GM11168 (cell line): ENCODE measurements around the gene SAMD8.
"Not testable (repeated sequence)": the region's sequence is repeated elsewhere in the genome, so short reads cannot be mapped to it uniquely, and the experiment has no call there.

ENCODE experiments used
- in situ Hi-C: fragments of 300-500 bp; cut with MboI; formaldehyde crosslinking; loops from one replicate; pipeline ENCODE4 v1.12.0; 2022; ENCODE audit warnings: low sequenced_read_pairs; ENCODE audit not compliant: unreplicated experiment

Gene SAMD8

DNA sequence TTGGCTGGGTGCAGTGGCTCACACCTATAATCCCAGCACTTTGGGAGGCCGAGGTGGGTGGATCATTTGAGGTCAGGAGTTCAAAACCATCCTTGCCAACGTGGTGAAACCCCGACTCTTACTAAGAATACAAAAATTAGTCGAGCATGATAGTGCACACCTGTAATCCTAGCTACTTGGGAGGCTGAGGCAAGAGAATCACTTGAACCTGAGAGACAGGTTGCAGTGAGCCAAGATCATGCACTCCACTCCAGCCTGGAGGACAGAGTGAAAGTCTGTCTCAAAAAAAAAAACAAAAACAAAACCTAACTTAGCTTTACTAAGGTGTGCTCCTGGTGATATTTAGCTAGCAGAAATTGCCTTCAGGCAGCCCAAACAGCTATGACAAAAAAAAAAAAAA is 74.9 kb downstream of the SAMD8 start:
- in situ Hi-C loops = no loop called here

DNA sequence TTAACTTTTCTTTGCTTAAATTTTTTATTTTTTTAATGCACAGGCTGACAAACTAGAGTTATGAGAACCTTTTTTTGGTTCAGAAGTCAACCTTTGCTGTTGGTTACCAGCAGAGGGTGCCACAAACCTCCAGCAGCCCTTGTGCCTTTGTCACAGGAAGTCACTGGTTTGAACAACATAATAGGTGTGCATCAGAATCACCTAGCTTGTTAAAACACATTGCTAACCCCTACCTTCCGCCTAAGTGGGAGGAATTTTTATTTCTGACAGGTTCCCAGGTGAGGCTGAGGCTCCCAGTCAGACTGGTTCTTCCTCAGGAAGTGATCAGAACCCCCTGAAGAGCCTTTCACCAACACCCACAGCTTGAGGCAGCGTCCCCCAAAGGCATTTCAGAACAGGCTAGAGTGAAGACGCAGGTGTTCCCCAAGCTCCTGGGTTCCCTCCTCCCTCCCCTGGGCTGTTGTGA is 76.5 kb downstream of the SAMD8 start:
- in situ Hi-C loops = no loop called here

DNA sequence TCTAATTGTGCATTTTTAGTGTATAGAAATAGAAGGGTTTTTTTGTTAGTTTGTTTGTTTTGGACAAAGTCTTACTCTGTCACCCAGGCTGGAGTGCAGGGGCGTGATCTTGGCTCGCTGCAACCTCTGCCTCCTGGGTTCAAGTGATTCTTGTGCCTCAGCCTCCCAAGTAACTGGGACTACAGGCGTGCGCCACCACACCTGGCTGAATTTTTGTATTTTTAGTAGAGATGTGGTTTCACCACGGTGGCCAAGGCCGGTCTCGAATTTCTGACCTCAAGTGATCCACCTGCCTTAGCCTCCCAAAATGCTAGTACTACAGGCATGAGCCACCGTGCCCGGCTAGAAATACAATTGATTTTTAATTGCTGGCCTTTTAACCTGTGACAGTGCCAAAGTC is 77.1 kb downstream of the SAMD8 start:
- in situ Hi-C loops = not testable (repeated sequence)

DNA sequence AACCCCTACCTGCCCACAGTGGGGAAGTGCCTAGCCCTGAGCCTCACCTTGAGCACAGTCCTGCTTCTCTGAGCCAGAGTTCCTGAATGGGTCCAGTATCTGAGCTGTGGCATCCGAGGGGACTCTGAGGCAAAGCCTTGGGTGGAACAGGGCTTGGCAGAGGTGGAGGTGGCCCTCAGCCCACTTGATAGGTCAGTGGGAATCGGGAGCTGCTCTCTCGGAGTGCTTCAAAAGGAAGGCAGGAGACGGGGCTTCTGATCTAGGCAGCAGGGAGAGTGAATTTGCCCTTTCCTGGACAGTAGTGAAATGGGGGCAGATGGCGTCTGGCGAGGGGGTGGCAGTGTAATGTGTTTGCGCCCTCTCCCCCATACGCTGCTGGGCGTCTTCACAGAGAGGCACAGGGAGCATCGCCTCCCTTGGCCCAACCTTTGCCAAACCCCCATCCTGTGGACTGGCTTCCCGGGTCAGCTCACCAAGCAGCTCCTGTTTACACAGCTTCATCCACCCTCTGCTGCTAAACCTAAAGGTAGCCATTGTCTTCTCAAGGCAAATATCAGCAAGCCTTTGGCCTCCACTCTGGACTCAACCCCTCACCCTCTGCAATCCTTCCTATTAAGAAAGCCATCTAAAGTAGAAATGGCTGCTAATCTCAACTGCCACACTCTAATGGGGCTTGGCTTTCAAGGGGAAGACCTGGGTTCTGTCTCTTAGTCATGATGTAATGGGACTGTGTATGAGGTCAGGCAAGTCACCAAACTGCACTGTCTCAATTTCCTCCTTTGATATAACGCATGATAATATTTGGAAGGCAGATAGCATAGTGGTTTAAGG is 78.0 kb downstream of the SAMD8 start:
- in situ Hi-C loops = no loop called here

DNA sequence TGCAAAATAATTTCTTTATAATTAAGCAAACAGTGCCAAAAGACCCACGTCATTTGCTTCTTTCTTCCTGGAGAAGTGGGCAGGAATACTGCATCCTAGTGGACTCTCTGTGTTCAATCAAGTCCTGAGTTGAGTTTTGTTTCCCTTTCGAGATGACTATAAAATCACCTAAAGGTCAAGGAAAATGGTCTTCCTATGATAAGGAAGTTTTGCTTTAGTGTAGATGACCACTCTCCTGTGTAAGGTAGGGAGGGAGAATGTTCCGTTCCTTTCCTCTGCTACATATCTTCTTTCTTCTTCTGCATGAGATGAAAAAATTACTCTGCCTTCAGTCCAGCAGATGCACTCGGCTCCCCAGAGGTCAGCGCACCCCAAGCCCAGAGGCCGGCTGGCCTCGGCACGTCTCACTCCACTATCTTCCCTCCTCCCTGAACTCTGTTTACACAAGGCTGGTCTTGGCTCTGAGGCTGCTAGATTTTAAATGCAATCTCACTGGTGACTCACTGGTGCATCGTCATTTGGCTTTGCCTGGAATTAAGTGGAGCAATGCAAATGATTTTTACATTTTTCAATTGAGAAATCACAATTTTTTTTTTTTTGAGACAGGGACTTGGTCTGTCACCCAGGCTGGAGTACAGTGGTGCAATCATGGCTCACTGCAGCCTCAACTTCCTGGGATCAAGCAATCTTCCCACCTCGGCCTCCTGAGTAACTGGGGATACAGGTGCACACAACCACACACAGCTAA is 80.5 kb downstream of the SAMD8 start:
- in situ Hi-C loops = no loop called here

DNA sequence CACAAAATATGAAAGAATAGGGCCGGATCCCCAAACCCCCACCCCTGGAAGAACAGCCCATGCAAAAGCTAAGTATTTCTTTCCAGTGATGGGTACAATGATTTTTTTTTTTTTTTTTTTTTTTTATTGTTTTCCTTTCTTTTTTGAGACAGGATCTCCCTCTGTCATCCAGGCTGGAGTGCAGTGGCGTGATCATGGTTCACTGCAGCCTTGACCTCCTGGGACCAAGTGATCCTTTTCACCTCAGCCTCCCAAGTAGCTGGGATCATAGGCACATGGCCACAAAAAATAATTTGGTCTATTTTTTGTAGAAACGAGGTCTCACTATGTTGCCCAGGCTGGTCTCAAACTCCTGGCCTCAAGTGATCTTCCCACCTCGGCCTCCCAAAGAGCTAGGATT is 83.2 kb downstream of the SAMD8 start:
- in situ Hi-C loops = not testable (repeated sequence)

DNA sequence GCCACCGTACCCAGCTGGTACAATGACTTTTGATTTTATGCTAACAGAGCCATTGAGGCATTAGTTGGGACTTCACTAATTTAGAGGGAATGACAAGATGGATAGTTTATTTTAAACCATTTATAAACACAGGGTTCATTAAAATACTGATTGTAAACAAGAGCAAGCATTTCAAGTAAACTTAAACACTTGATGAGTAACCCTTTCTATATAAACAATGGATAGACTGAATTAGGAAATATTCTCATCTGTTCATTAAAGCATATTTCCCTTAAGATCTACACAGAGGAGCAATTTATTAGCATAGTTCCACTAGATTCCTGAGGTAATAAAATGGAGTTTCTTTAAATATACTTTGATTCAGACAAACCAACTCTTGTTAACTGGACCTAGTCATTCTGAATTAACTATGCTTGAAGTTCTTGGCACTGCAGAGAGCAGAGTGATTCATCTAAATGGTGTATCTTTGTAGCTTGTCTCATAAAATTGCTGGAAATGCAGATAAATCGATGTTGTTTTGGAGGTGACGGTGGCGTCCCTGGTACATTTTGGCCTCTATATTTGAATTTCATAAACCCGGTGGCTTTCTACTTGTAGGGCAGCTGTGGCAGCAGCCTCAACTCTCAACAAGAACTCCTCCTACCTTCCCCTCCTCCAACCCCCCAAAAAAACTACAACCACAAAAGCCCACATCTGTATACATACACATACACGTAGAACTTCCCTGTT is 83.7 kb downstream of the SAMD8 start:
- in situ Hi-C loops = no loop called here

DNA sequence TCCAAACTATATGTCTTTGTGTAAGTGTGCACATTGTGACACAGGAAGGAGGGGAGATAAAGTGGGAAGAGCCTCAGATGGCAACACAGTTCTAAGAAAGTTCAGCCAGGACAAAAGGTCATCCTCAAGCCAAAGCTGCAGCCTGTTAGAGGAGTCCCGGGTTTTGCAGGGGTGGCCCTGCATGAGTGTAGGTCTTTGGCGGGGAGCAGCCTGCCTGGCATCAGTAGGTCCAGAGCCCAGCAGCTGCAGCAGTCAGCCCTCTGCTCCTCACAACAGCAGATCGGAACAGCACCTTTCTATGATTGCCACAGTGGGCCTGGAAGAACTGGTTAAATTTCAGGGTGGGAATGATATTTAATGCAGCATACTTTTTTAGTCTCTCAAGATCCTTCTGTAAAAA is 85.6 kb downstream of the SAMD8 start:
- in situ Hi-C loops = no loop called here

DNA sequence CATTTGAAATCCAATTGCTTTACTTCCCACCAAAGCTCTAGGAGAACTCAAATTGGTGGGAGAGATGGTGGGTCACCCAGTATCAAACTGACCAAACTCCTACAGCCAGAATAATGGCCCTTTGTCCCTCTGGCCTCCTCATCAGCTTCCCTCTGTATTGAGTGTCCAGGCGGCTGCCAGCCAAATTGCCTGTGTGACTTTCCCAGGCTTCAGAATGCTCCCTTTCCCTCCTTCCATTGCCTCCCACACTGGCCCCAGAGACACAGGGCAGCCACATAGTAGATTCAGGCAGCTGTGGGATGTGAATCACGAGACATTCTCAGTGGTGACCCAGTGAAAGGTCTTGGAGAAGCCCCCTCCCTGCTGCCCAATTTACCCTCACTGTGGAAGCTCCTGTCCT is 86.5 kb downstream of the SAMD8 start:
- in situ Hi-C loops = no loop called here

DNA sequence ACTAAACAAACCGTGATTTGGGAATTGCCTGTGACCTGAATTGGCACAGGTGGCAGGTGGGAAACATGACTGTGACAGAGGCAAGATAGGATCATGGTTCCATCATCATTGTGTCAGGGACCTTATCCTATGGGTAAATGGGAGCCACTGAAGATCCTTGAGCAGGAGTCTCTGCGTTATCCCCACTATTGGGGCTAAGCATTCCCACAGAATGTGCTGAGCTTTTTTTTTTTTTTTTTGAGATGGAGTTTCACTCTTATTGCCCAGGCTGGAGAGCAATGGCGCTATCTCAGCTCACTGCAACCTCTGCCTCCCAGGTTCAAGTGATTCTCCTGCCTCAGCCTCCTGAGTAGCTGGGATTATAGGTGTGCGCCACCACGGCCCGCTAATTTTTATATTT is 88.5 kb downstream of the SAMD8 start:
- in situ Hi-C loops = not testable (repeated sequence)

DNA sequence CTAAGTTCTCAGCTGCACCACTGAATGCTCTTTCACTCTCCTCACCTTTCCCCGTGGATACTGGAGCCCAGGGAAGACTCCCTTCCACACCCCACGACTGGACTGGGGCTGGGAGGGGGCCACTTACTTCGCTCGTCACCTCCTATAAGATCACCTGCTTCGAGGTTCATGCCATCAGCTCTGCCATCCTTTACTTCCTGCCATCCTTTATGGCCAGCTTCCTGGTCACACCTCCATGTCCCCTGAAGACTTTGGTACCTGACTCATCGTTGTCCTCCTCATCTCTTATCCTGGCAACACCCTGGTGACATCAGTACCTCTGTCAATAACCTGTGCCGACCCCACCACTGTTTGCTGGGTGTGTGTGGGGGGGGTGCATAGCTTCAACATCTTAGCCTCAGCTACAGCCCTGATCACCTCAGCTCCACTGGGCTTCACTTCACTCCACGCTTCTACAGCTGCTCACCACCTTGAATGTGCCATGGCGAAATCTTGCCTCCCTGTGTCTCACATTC is 90.4 kb downstream of the SAMD8 start:
- in situ Hi-C loops = no loop called here

DNA sequence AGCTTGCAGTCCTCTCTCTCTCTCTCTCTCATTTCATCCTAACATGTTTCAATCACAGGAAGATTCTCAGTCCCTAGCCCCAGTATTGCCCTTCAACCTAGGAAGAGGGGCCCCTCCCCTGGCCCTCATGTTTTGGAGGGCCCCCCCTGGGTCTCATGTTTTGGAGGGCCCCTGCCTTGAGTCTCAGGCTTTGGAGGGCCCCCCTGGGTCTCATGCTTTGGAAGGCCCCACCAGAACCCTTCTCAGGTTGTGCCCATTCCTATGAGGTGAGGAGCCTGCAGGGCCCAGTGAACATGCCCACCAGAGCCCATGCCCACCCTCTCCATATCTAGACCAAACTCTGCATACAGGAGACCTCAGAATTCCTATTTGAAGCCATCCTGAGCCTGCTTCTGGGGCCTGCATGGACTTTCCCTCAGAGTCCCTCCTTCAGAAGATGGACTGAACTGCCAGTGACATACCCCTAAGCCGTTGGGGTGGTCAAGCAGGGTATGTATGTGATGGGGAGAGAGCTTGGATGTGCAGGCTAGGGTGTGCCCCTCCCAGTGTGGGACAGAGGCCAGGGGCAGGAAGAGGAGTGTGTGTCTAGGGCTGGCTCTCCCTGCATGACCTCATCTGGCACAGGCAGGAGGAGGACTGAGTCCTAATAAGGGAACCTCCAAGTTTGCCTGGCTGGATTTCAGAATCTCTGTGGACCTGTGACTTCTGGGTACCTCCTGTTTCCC is 91.0 kb downstream of the SAMD8 start:
- in situ Hi-C loops = no loop called here

DNA sequence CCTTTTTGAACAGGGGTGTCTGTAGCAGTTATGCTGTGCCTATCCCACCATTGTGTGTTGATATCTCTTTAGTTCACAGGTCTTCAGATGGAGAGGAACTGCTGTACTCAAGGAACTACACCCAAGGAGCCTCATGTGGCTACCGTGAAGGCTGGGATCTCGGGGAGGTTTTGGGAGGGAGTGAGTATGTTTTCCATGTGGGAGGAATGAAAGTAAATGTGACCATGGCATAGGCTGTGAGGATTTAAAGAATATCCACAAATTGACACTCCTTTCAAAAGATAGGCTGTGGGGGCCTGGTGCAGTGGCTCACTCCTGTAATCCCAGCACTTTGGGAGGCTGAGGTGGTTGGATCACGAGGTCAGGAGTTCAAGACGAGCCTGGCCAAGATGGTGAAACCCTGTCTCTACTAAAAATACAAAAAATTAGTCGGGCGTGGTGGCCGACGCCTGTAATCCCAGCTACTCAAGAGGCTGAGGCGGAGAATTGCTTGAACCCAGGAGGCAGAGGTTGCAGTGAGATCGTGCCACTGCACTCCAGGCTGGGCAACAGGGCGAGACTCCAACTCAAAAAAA is 91.7 kb downstream of the SAMD8 start:
- in situ Hi-C loops = not testable (repeated sequence)

DNA sequence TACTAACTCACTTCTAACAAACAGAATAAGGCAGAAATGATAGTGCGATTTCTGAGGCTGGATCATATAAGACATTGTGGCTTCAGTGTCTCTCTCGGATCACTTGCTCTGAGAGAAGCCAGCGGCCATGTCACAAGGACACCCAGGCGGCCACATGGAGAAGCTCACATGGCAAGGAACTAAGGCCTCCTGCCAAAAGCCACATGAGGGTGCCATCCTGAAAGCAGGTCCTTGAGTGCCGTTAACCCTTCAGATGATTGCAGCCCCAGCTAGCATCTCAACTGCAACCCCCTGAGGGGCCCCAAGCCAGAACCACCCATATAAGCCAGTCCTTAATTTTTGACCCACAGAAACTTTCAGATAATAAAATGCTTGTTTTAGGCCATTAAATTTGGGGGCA is 92.3 kb downstream of the SAMD8 start:
- in situ Hi-C loops = no loop called here

DNA sequence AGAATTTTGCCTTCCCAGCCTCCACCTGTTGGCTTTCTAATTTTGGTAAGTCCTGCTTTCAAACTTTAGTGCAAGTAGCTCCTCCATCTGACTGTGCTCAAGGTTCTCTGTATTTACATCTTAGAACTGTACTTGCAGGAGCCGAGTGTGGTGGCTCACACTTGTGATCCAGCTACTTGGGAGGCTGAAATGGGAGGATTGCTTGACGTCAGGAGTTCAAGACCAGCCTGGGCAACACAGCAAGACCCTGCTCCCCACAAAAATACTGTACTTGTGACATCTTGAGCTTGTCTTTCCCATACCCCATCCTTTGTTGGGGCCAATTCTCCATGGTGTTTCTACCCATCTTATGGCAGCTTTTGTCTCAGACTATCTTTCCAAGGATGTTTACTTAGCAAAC is 94.5 kb downstream of the SAMD8 start:
- in situ Hi-C loops = no loop called here

DNA sequence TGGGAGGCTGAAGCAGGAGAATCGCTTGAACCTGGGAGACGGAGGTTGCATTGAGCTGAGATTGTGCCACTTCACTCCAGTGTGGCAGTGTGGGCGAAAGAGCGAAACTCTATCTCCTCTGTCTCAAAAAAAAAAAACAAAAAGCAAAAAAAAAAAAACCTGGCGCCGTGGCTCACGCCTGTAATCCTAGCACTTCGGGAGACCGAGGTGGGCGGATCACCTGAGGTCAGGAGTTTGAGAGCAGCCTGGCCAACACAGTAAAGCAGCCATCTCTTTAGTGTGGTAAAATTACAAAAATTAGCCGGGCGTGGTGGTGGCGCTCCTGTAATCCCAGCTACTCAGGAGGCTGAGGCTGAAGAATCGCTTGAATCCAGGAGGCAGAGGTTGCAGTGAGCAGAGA is 95.2 kb downstream of the SAMD8 start:
- in situ Hi-C loops = not testable (repeated sequence)

DNA sequence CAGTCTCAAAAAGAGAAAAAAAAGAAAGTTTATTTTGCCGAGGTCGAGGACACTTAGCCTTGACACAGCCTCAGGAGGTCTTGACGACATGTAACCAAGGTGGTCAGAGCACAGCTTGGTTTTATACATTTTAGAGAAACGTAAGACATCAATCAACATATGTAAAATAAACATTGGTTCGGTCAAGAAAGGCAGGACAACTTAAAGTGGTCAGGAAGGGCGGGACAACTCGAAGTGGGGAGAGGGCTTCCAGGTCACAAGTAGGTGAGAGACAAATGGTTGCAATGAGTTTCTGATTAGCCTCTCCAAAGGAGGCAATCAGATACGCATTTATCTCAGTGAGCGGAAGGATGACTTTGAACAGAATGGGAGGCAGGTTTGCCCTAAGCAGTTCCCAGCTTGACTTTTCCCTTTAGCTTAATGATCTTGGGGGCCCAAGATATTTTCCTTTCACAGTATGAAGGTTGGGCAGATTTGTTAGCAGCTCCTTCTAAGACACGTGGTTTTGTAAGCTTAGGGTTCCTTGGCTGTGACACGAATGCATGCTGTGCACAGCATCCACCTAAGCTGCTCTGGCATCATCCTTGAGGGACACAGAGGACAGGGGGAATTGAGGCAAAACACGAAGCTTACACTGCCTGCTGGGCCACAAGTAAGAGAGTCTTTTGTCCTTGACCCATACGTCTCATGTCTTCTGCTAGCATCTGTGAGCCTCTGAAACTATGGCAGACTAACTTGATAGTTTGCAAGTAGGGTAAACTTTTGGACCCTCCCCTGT is 95.8 kb downstream of the SAMD8 start:
- in situ Hi-C loops = no loop called here

DNA sequence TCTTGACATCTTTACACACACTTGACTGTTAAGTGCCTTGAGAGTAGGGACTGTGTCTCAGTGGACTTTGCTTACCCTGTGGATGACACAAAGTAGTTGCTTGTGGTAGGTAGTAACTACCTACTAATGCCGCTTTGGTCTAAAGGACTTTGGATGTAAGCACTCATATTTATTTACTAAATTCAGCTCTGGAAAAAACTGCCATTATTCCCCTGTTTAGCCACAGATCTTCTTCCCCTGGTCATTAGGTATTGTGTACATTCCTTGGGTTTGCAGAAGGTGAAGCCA is 96.3 kb downstream of the SAMD8 start:
- in situ Hi-C loops = no loop called here

DNA sequence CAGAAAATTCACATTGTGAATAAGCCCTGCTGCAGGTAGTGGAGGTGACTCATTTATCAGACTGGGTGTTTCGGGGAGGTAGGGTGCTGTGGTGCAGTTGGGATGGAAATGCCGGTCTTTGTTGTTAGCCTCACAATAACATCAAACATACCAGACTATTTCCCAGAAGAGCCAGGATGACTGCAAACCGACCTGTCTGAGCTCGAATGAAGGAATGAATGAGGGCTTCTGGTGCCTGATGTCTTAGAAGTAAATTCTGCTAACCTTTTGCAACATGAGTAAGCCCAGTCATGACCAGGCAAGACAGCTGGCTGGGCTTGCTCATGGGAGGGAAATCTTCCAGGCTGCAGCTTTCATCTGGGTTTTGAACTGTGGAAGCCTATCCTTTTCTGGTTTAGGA is 96.7 kb downstream of the SAMD8 start:
- in situ Hi-C loops = no loop called here
